SU-DHL-6 (cell line): ENCODE measurements around the gene DEFB131B.
A peak's percentile ranks its signal among the peaks of the same experiment; 100 is the strongest.
"Not testable (repeated sequence)": the region's sequence is repeated elsewhere in the genome, so short reads cannot be mapped to it uniquely, and the experiment has no call there.

Experiments used
- H2AFZ ChIP-seq: fragments of 200-600 bp; sonication (generic); 2 replicates; pipeline ENCODE4 v1.6.1; 2014; ENCODE audit warnings: low read depth, mild to moderate bottlenecking, moderate library complexity, mixed read lengths, antibody characterized with exemption, low read length; ENCODE audit not compliant: severe bottlenecking
- H3F3A ChIP-seq: fragments of 200-600 bp; shearing (Covaris generic); 2 replicates; pipeline ENCODE4 v1.6.0; 2016; ENCODE audit warnings: antibody characterized with exemption, mild to moderate bottlenecking; ENCODE audit not compliant: insufficient read depth
- H3K27ac ChIP-seq: fragments of 200-600 bp; sonication (generic); 2 replicates; pipeline ENCODE4 v1.5.1; 2016; ENCODE audit warnings: low read depth, mild to moderate bottlenecking, low read length, moderate library complexity, mixed read lengths
- H3K27me3 ChIP-seq: fragments of 200-600 bp; sonication (generic), shearing (Covaris generic); 2 replicates; pipeline ENCODE4 v1.6.0; 2014; ENCODE audit warnings: mild to moderate bottlenecking, low read length
- H3K36me3 ChIP-seq: fragments of 200-600 bp; sonication (generic); 2 replicates; pipeline ENCODE4 v1.6.1; 2014; ENCODE audit warnings: mild to moderate bottlenecking, low read length, mixed read lengths
- H3K4me2 ChIP-seq: fragments of 300-600, 200-600 bp; shearing (Covaris generic), sonication (generic); 2 replicates; pipeline ENCODE4 v1.6.0; 2014; ENCODE audit warnings: low read length, low read depth, mild to moderate bottlenecking; ENCODE audit not compliant: poor library complexity, severe bottlenecking
- H3K4me3 ChIP-seq: fragments of 200-600 bp; sonication (generic); 2 replicates; pipeline ENCODE4 v1.5.1; 2014; ENCODE audit warnings: antibody characterized with exemption, low read length, mild to moderate bottlenecking, mixed read lengths; ENCODE audit not compliant: insufficient read depth, poor library complexity, severe bottlenecking
- H3K79me2 ChIP-seq: fragments of 200-600 bp; sonication (generic); 2 replicates; pipeline ENCODE4 v1.6.1; 2014; ENCODE audit warnings: mild to moderate bottlenecking, low read length, moderate library complexity; ENCODE audit not compliant: insufficient read depth
- H3K9ac ChIP-seq: fragments of 200-600 bp; sonication (generic); 2 replicates; pipeline ENCODE4 v1.7.0; 2014; ENCODE audit warnings: mild to moderate bottlenecking, low read length
- H3K9me2 ChIP-seq: fragments of 200-600 bp; sonication (generic); replicated peaks from 2 replicates; pipeline ENCODE4 v1.6.1; 2014; ENCODE audit warnings: low read length; ENCODE audit not compliant: insufficient read depth
- H3K9me3 ChIP-seq: fragments of 200-600 bp; sonication (generic); 2 replicates; pipeline ENCODE4 v1.6.1; 2014; ENCODE audit warnings: low read length, mixed read lengths; ENCODE audit not compliant: insufficient read depth
- H4K20me1 ChIP-seq: fragments of 200-600 bp; sonication (generic); 2 replicates; pipeline ENCODE4 v1.6.1; 2014; ENCODE audit warnings: low read depth, mild to moderate bottlenecking, antibody characterized with exemption, low read length, moderate library complexity, mixed read lengths
- TF ChIP-seq, protein P1 (sequence below): fragments of 200-600 bp; sonication (generic); IDR thresholded peaks from one replicate; pipeline ENCODE4 v1.5.1; 2017; ENCODE audit warnings: antibody characterized with exemption, mild to moderate bottlenecking, low read length, moderate library complexity; ENCODE audit not compliant: insufficient read depth, poor library complexity, severe bottlenecking

The DEFB131B gene

DNA sequence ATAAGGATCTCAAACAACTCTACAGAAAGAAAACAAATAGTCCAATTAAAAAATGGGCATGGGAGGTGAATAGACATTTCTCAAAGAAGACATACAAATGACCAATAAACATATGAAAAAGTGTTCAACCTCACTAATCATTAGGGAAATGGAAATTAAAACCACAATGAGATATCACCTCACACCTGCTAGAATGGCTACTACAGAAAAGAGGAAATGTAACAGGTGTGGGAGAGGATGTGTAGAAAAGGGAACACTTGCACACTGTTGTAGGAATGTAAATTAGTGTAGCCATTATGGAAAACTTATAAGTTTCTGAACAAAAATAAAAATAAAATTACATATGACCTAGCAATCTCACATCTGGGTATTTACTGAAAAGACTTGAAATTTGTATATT is 7.6 kb upstream of the DEFB131B start:
- not testable (repeated sequence) for H4K20me1 ChIP-seq, H3K9me2 ChIP-seq

DNA sequence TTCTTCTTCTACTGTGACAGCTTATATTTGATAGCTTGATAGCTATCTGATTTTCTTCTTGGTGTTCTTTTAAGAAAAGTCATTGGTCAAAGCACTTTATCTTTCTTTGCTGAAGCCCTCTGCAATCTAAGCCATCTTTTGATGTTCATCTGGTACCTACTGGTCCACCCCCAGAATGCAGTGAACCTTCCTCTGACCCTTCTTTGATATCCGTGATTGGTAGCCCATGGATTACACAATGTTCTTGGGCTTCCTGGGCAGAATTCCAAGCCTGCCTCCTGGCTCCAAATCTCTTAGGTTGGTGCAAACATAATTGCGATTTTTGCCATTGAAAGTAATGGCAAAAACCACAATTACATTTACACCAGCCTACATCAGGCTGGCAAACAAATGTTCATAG is 2.0 kb upstream of the DEFB131B start:
- H2AFZ ChIP-seq, H3K4me2 ChIP-seq, H3K9me3 ChIP-seq, H3K27ac ChIP-seq, H3K36me3 ChIP-seq, H3K9me2 ChIP-seq, H3K4me3 ChIP-seq, H3K27me3 ChIP-seq, H3K9ac ChIP-seq, H3F3A ChIP-seq, H4K20me1 ChIP-seq, H3K79me2 ChIP-seq: not testable (repeated sequence)

More for the DNA sequence above, 7.6 kb upstream of the DEFB131B start:
- peak overlapping the region; percentile 14 for H3K4me2 ChIP-seq
- not testable (repeated sequence) for H3K36me3 ChIP-seq, H2AFZ ChIP-seq, H3K27me3 ChIP-seq, H3F3A ChIP-seq, H3K4me3 ChIP-seq, H3K79me2 ChIP-seq, H3K9ac ChIP-seq, H3K27ac ChIP-seq, H3K9me3 ChIP-seq

DNA sequence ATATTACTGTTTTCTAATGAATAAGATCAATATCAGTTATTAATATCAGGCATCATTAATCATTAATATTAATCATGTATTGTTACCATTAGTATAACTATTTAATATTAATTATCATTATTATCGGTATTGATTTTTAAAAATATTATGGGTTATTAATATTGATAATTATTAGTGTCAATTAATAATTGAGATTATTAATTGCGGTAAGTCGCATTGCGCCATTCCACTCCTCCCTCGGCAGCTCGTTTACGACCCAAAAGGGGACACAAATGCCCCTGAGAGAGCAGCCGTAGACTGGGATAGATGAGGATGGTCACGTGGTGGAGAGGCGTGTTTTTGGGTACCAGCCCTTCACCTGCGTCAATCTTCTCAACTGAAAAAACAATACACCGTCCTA is 7.6 kb downstream of the DEFB131B start:
- not testable (repeated sequence) for H3K27me3 ChIP-seq, H3K36me3 ChIP-seq, H3K9me3 ChIP-seq, H3K27ac ChIP-seq, H3K9me2 ChIP-seq, H3K4me3 ChIP-seq, H2AFZ ChIP-seq, H3K9ac ChIP-seq, H3K79me2 ChIP-seq, H4K20me1 ChIP-seq, H3K4me2 ChIP-seq, H3F3A ChIP-seq

DNA sequence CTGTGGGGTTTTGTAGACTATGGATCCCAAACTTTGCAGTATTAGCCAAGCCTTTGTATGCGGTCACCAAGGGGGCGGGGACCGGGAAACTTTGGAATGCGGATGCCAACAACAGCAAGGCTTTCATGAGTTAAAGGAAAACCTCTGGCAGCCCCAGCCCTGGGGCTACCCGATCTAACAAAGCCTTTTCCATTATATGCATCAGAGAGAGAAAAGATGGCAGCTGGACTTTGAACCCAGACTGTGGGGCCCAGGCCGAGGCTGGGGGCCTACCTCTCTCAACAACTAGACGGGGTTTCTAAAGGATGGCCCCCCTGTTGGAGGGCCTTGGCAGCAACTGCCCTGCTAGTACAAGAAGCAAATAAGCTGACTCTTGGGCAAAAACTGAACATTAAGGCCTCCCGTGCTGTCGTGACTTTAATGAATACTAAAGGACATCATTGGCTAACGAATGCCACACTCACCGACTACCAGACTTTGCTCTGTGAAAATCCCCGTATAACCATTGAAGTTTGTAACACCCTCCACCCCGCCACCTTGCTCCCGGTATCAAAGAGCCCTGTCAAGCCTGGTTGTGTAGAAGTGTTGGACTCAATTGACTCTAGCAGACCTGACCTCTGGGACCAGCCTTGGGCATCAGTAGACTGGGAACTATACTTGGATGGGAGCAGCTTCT is 10.2 kb downstream of the DEFB131B start:
- not testable (repeated sequence) for H3K4me2 ChIP-seq, H2AFZ ChIP-seq, H3F3A ChIP-seq, H3K9me3 ChIP-seq, H3K79me2 ChIP-seq, H4K20me1 ChIP-seq, H3K36me3 ChIP-seq, H3K4me3 ChIP-seq, H3K27me3 ChIP-seq, H3K9ac ChIP-seq, H3K27ac ChIP-seq, H3K9me2 ChIP-seq

DNA sequence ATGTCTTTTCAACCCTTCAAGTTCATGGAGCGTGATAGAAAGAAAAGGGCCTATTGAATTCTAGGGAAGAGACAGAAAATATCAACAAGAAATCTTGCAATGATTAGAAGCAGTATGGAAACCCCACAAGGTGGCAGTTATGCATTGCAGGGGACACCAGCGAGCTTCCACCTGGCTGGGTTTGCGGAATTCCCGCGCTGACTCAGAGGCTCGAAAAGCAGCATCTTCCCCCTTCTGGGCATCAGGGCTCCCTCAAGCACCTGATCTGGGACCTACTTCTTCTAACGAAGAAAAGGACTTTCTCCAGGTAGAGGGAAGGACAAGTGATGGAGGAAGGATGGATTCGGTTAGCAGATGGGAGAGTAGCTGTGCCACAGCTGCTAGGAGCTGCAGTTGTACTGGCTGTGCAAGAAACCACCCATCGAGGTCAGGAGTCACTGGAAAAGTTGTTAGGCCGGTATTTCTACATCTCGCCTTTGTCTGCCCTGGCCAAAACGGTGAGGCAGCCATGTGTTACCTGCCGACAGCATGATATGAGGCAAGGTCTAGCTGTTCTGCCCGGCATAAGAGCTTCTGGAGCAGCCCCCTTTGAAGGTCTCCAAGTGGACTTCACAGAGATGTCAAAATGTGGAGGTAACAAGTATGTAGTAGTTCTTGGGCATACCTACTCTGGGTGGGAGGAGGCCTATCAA is 11.1 kb downstream of the DEFB131B start:
- H3K4me2 ChIP-seq, H3K9me3 ChIP-seq, H2AFZ ChIP-seq, H3K9ac ChIP-seq, H3K79me2 ChIP-seq, H3K27ac ChIP-seq, H3K9me2 ChIP-seq, H3F3A ChIP-seq, H3K36me3 ChIP-seq, H3K27me3 ChIP-seq, H4K20me1 ChIP-seq, H3K4me3 ChIP-seq: not testable (repeated sequence)

DNA sequence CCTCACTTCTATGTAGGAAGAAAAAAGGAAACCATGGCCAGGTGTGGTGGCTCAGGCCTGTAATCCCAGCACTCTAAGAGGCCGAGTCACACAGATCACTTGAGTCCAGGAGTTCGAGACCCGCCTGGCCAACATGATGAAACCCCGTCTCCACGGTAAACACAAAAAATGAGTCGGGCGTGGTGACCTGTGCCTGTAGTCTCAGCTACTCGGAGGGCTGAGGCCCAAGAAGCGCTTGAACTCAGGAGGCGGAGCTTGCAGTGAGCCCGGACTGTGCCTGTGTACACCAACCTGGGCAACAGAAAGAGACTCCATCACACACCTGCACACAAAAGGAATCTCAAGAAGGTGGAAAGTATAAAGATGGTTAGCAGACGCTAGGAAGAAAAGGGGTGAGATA is 17.7 kb downstream of the DEFB131B start:
- H3K36me3 ChIP-seq, result no peaks in the 10 kb centered on the region

DNA sequence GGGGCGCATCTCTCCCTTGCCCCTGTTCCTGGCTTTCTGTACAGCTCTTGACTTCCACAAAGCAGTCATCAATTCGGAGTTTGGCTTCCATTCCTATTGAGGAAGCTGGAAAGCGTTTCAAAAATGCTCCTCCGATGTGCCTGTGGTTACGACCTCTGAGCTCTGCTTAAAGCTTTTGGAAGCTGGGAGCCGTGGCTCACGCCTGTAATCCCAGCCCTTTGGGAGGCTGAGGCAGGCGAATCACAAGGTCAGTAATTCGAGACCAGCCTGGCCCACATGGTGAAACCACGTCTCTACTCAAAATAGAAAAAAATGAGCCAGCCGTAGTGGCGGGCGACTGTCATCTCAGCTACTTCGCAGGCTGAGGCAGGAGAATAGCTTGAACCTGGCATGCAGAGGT is 22.9 kb downstream of the DEFB131B start:
- H3K9me2 ChIP-seq, H3K27me3 ChIP-seq, H3K4me3 ChIP-seq, H3K27ac ChIP-seq, H4K20me1 ChIP-seq, H2AFZ ChIP-seq, H3K79me2 ChIP-seq, H3F3A ChIP-seq, H3K36me3 ChIP-seq, H3K9me3 ChIP-seq, H3K4me2 ChIP-seq, H3K9ac ChIP-seq: not testable (repeated sequence)

More for the DNA sequence above, 17.7 kb downstream of the DEFB131B start:
- no peaks in the 10 kb centered on the region for H3K27me3 ChIP-seq
- H4K20me1 ChIP-seq, result no peaks in the 10 kb centered on the region
- H3K9me3 ChIP-seq, result no peaks in the 10 kb centered on the region
- no peak overlapping the region for H3K4me2 ChIP-seq
- no peaks in the 10 kb centered on the region for H3K9me2 ChIP-seq
- no peak overlapping the region for H3K27ac ChIP-seq
- TF ChIP-seq, protein P1, sequence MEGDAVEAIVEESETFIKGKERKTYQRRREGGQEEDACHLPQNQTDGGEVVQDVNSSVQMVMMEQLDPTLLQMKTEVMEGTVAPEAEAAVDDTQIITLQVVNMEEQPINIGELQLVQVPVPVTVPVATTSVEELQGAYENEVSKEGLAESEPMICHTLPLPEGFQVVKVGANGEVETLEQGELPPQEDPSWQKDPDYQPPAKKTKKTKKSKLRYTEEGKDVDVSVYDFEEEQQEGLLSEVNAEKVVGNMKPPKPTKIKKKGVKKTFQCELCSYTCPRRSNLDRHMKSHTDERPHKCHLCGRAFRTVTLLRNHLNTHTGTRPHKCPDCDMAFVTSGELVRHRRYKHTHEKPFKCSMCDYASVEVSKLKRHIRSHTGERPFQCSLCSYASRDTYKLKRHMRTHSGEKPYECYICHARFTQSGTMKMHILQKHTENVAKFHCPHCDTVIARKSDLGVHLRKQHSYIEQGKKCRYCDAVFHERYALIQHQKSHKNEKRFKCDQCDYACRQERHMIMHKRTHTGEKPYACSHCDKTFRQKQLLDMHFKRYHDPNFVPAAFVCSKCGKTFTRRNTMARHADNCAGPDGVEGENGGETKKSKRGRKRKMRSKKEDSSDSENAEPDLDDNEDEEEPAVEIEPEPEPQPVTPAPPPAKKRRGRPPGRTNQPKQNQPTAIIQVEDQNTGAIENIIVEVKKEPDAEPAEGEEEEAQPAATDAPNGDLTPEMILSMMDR, result no peak
- H3K4me3 ChIP-seq, result no peak overlapping the region
- no peak overlapping the region for H3K9ac ChIP-seq
- H3K79me2 ChIP-seq, result no peaks in the 10 kb centered on the region
- no peak overlapping the region for H2AFZ ChIP-seq
- no peaks in the 10 kb centered on the region for H3F3A ChIP-seq
